GM23248 (cell line): Measurements from ENCODE around the gene THADA.

Experiments used
- EZH2 ChIP-seq: fragments of 200-600 bp; sonication (generic); IDR thresholded peaks from 2 replicates; pipeline ENCODE4 v1.6.1; 2018; ENCODE audit warnings: antibody characterized with exemption, mild to moderate bottlenecking; ENCODE audit not compliant: insufficient read depth, poor library complexity, severe bottlenecking
- EZH2phosphoT487 ChIP-seq: fragments of 200-600 bp; sonication (generic); IDR thresholded peaks from 2 replicates; pipeline ENCODE4 v1.6.1; 2018; ENCODE audit warnings: antibody characterized with exemption, moderate library complexity, mild to moderate bottlenecking, low read depth; ENCODE audit not compliant: insufficient read depth

- TF ChIP-seq EZH2phosphoT487 (no peak), EZH2 (no peak)
Measured at GRCh38 chr2:43224131-43224570, 371.7 kb downstream of the THADA start.
